ENCODE measurements around the gene TCAIM.
"Not testable (repeated sequence)": the region's sequence is repeated elsewhere in the genome, so short reads cannot be mapped to it uniquely, and the experiment has no call there.

Gene TCAIM

GRCh38 chr3:44416031-44417030 lies 77.8 kb downstream of the TCAIM start:
- DNase-seq, result no peak

GRCh38 chr3:44418118-44418517 lies 79.6 kb downstream of the TCAIM start:
- not testable (repeated sequence) for DNase-seq

GRCh38 chr3:44418549-44418948 lies 80.0 kb downstream of the TCAIM start:
- no peak for DNase-seq

DNA sequence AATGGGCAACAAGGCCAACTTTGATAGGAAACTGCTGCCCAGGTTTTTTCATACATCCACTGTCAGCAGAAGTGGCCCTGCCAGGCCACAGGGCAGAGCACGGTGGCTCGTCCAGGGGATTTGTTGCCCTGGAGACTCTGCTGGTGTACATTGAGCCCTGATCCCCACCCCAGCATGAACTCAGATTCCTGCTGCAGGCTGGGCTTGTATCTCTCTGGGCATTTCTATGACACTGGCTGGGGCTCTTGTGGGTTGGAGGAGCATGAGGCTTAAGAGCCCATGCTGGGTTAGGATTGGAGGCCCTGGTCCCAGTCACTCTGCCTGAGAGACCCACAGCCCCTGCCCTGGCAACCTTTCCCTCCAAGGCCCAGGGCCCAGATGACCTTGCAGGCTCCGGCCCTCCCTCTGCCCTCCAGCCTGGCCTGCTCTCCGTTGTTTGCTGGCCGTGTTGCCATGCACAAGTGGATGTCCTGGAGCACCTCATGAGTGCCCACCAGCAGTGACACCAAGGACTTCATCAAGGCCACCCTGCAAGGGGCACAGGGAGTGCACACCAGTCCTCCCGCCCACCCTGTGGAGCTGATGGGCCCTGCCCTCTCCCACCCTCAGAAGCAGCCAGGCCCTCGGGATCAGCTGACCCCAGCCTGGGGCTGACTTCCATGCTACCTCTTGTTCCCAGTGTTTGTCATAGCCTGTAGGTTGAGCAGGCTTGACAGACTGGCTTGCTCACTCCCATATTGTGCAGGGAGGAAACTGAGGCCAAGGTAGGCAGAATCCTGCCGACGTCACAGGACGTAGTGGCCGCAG lies 80.8 kb downstream of the TCAIM start:
- no peak for DNase-seq

GRCh38 chr3:44419923-44420650 lies 81.5 kb downstream of the TCAIM start:
- no peak for DNase-seq

- no peak for DNase-seq
Observed at GRCh38 chr3:44420676-44421075, 82.1 kb downstream of the TCAIM start.

- DNase-seq, result no peak
Observed at GRCh38 chr3:44421280-44421679, 82.7 kb downstream of the TCAIM start.

DNA sequence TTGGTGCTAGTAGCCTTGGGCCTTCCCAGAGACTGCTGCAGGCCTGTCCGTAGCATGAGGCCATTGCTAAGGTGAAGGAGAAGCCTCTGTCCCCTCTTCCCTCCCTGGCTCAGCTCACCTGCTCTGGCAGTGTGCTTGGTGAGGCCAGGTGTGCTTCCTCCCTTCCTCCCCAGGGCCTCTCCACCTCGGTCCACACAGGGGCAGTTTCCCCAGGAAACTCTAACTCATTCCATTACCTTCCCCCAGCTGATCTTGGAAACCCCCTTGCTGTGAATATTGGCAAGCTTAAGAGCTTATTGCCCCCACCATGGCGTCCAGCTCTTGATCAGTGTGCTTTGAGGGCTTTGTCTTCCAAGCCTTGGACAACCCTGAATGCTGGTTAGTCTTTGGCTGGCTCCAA lies 86.2 kb downstream of the TCAIM start:
- DNase-seq, result no peak

- DNase-seq, result no peak
Observed at GRCh38 chr3:44427683-44428082, 89.1 kb downstream of the TCAIM start.

- DNase-seq, result no peak
Observed at GRCh38 chr3:44428910-44429309, 90.3 kb downstream of the TCAIM start.

GRCh38 chr3:44429459-44429858 lies 90.9 kb downstream of the TCAIM start:
- DNase-seq, result no peak

GRCh38 chr3:44430466-44430865 lies 91.9 kb downstream of the TCAIM start:
- no peak for DNase-seq

GRCh38 chr3:44434834-44435510 lies 96.4 kb downstream of the TCAIM start:
- DNase-seq, result no peak

DNA sequence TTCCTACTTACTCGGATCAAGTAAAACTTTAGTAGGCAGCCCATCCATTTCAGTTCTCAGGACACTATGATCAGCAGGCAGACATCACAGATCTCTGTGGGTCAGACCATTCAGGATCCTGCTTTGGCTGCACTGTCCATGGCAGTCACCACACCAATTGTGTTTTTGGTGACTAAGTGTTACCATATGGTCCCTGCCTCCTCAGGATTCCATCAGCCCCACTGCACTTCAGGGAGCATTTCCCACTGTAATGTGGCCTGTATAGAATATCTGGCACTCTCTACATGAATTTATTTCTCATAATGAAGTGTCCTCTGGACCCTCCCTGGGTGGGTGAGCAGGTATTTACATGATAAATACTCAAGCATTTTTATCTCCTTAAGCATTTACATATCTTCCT lies 97.6 kb downstream of the TCAIM start:
- DNase-seq, result no peak

- no peak for DNase-seq
Observed at GRCh38 chr3:44437800-44438199, 99.2 kb downstream of the TCAIM start.

DNA sequence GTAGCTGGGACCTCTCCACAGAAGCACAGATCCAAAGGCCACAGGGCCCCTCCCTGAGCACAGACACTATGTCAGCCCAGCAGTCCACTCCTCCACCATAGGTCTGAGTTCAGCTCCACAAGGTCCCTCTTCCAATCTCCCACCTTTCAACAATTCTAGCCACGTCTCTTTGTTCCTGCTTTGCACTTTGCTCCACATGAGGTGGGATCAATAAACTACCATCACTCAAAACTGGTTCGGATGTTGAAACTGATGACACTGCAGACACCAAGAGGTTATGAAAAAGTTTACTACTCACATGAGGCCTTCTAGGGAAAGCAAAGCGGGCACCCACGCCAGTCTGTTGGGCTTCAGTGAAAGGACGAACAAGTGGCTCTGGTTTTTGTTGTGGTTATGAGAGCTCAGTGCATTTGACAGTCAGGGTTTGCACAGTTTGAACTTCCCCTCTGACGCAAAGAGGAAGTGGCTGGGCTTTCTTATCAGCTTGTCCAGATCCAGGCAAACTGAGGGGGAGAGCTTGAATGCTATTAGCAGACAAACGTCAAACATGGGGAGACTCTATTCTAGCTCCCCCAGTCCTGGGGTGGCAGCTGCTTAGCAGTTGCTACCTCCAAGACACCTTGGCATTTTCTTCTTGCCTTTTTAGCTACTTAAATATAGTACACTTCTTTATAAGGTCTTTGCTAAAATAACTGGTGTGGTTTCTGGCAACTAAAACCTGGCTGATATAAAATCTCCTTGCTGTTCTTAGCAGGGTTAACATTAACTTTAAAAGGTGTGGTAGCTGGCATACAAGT lies 101.1 kb downstream of the TCAIM start:
- DNase-seq, result peak; percentile 63

- no peak for DNase-seq
Observed at GRCh38 chr3:44442596-44443309, 104.2 kb downstream of the TCAIM start.

- DNase-seq, result no peak
Observed at GRCh38 chr3:44444437-44444836, 105.9 kb downstream of the TCAIM start.

DNA sequence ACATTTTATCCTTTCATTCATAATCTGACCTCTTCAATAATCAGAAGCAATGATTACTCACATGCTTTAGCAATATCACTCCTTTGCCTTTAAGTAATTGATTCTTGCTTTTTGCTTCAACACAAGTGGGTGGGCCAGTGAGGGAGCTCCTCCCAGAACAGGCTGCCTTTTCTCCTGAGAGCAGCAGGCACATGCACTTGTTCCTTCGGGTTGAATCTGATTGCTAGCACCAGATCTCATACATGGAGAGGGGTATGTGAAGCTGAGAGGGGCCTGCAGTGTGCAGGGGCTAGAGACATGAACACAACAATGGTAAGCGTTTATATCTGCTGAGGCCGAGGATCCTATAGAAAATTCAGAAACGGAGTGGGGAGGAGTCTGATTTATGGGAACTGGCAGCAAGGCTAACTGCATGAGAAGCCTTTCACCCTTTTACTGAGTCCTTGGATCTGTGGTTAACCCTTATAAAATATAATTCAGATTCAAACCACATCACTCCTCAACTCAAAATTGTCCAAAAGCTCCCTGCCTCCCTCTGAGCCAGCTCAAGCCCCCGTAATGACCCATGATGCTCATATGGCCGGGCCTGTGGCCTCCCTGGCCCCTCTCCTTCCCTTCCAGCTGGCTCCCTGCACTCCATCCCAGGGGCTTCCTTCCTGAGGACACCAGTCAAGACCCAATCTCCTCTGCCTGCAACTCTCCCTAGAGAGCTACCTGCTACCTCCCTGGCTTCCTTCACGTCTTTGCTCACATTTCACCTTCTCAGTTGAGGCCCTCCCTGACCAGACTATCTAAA lies 106.5 kb downstream of the TCAIM start:
- no peak for DNase-seq

DNA sequence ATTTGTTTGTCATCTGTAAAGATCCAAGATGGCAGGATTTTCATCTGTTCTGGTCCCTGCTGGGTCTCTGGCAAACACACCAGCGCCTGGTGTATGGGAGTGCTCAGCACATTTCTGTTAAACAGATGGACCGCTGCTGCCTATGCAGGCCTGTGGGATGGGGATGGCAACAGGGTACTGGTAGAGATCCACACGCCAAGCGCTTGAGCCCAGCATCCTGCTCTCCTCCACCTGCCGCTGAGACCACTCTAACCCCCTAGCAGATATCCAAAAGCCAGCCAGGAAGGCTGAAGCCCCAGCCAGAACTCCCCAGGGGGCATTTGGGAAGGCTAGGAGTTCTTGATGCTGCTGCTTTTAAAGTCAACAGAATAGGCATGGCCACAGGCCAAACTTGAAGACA lies 107.2 kb downstream of the TCAIM start:
- DNase-seq, result no peak
